Liver (tissue), 9 donors: Measurements from ENCODE around the gene S100A1. TPM values are rescaled to one million over a fixed set of nuclear protein-coding genes. Genes with fewer than 3 reads are reported as not detected.

Source experiments
- DNase-seq: peaks from one replicate; pipeline ENCODE4 v3.0.0-alpha.2; 2017; ENCODE audit warnings: low spot score
- H3K27ac ChIP-seq, 2 donors: one replicate each; pipeline ENCODE4 v1.7.0; 2013; ENCODE audit warnings: inconsistent platforms in 2 of 2, low read length in 2 of 2, control low read depth in 1 of 2, low read depth in 1 of 2, mild to moderate bottlenecking in 1 of 2
- H3K27me3 ChIP-seq, 4 donors: one replicate each; pipeline versions ENCODE4 v1.6.1 to v1.7.0; 2013; ENCODE audit warnings: low read length in 3 of 4, inconsistent platforms in 1 of 4, mild to moderate bottlenecking in 1 of 4, moderate library complexity in 1 of 4; ENCODE audit not compliant: control insufficient read depth in 4 of 4, insufficient read depth in 4 of 4
- H3K36me3 ChIP-seq, 4 donors: one replicate each; pipeline versions ENCODE4 v1.6.1 to v1.7.0; 2013; ENCODE audit warnings: low read length in 3 of 4, mild to moderate bottlenecking in 3 of 4, low read depth in 1 of 4, moderate library complexity in 1 of 4; ENCODE audit not compliant: control insufficient read depth in 4 of 4, insufficient read depth in 3 of 4
- H3K4me1 ChIP-seq, 4 donors: one replicate each; pipeline versions ENCODE4 v1.6.1 to v1.7.0; 2013; ENCODE audit warnings: low read length in 3 of 4, mild to moderate bottlenecking in 3 of 4, moderate library complexity in 1 of 4; ENCODE audit not compliant: control insufficient read depth in 4 of 4, insufficient read depth in 4 of 4
- H3K4me3 ChIP-seq, 3 donors: one replicate each; pipeline versions ENCODE4 v1.6.1 to v1.7.0; 2013; ENCODE audit warnings: low read length in 3 of 3, control low read depth in 1 of 3, low read depth in 1 of 3, mild to moderate bottlenecking in 1 of 3
- H3K9ac ChIP-seq, 2 donors: one replicate each; pipeline ENCODE4 v1.7.0; 2013; ENCODE audit warnings: low read length in 2 of 2, mild to moderate bottlenecking in 2 of 2, moderate library complexity in 2 of 2, control low read depth in 1 of 2, low read depth in 1 of 2
- H3K9me3 ChIP-seq, 4 donors: one replicate each; pipeline versions ENCODE4 v1.6.1 to v1.7.0; 2013; ENCODE audit warnings: low read length in 3 of 4; ENCODE audit not compliant: control insufficient read depth in 4 of 4
- FOXA1 ChIP-seq: IDR thresholded peaks from 2 replicates; pipeline ENCODE4 v1.6.1; 2016; ENCODE audit warnings: antibody characterized with exemption
- FOXA2 ChIP-seq: IDR thresholded peaks from 2 replicates; pipeline ENCODE4 v1.6.1; 2016; ENCODE audit warnings: antibody characterized with exemption
- GABPA ChIP-seq, 2 donors: IDR thresholded peaks in 1 of 2; conservative IDR thresholded peaks in 1 of 2; 2 replicates each; pipeline ENCODE4 v1.6.1; 2016; ENCODE audit warnings: antibody characterized with exemption in 2 of 2, mild to moderate bottlenecking in 1 of 2, moderate library complexity in 1 of 2
- HNF4A ChIP-seq, 2 donors: conservative IDR thresholded peaks; 2 replicates each; pipeline ENCODE4 v1.6.1; 2016; ENCODE audit warnings: antibody characterized with exemption in 2 of 2, mild to moderate bottlenecking in 2 of 2
- HNF4G ChIP-seq: IDR thresholded peaks from 2 replicates; pipeline ENCODE4 v1.6.1; 2016; ENCODE audit warnings: antibody characterized with exemption
- NR2F2 ChIP-seq: IDR thresholded peaks from 2 replicates; pipeline ENCODE4 v1.6.1; 2016; ENCODE audit warnings: antibody characterized with exemption
- RAD21 ChIP-seq, 2 donors: IDR thresholded peaks; 2 replicates each; pipeline ENCODE4 v1.6.1; 2016; ENCODE audit warnings: antibody characterized with exemption in 2 of 2, mild to moderate bottlenecking in 2 of 2
- RXRA ChIP-seq, 2 donors: IDR thresholded peaks; 2 replicates each; pipeline ENCODE4 v1.6.1; 2017 to 2018; ENCODE audit warnings: antibody characterized with exemption in 2 of 2, mild to moderate bottlenecking in 1 of 2
- SP1 ChIP-seq: IDR thresholded peaks from 2 replicates; pipeline ENCODE4 v1.6.1; 2018; ENCODE audit warnings: antibody characterized with exemption, mild to moderate bottlenecking
- TAF1 ChIP-seq: conservative IDR thresholded peaks from 2 replicates; pipeline ENCODE4 v1.6.1; 2016; ENCODE audit warnings: antibody characterized with exemption, mild to moderate bottlenecking
- WGBS: extraction: QIAGEN DNeasy Blood & Tissue Kit; methylation state at CpG from one replicate; pipeline ENCODE4 v1.1.7; 2013; 5-methylcytosine and 5-hydroxymethylcytosine counted together
- polyA plus RNA-seq, 2 donors: library from polyadenylated mRNA; stranded (reverse) in 1 of 2; unstranded in 1 of 2; fragments of 200-250 nt in 1 of 2; fragments of >200 nt in 1 of 2; fragmentation: Nextera tagmentation in 1 of 2; extraction: Ambion mirVana in 1 of 2; gene quantifications; one replicate each; pipeline versions ENCODE4 v1.2.1 to v1.2.3, GENCODE V29; 2013 to 2015
- total RNA-seq, 2 donors: library from RNA; depleted of rRNA; stranded (reverse); fragments of >200 nt; gene quantifications; one replicate each; pipeline ENCODE4 v1.2.3, GENCODE V29; 2014
- TF ChIP-seq, protein P1 (sequence below): fragments of 150-350 bp; IDR thresholded peaks from 2 replicates; pipeline ENCODE4 v1.5.1; 2017; ENCODE audit warnings: improper control_type of control experiment, low read depth, low read length; ENCODE audit not compliant: missing input control
- TF ChIP-seq, protein P2 (sequence below): IDR thresholded peaks from 2 replicates; pipeline ENCODE4 v1.6.1; 2016; ENCODE audit warnings: antibody characterized with exemption
- TF ChIP-seq, protein P3 (sequence below): IDR thresholded peaks from 2 replicates; pipeline ENCODE4 v1.6.1; 2016; ENCODE audit warnings: antibody characterized with exemption
- TF ChIP-seq, protein P4 (sequence below): IDR thresholded peaks from 2 replicates; pipeline ENCODE4 v1.6.1; 2016; ENCODE audit warnings: antibody characterized with exemption, mild to moderate bottlenecking
- TF ChIP-seq, protein P5 (sequence below): IDR thresholded peaks from 2 replicates; pipeline ENCODE4 v1.6.1; 2016; ENCODE audit warnings: antibody characterized with exemption
- donor health status: healthy.
- donor health status: healthy.
- donor health status: healthy.
- donor health status: healthy.
- donor health status: healthy.

Gene S100A1
- total and polyA plus RNA-seq, 4 donors = 0.21 to 0.33 (median 0.29) TPM

DNA sequence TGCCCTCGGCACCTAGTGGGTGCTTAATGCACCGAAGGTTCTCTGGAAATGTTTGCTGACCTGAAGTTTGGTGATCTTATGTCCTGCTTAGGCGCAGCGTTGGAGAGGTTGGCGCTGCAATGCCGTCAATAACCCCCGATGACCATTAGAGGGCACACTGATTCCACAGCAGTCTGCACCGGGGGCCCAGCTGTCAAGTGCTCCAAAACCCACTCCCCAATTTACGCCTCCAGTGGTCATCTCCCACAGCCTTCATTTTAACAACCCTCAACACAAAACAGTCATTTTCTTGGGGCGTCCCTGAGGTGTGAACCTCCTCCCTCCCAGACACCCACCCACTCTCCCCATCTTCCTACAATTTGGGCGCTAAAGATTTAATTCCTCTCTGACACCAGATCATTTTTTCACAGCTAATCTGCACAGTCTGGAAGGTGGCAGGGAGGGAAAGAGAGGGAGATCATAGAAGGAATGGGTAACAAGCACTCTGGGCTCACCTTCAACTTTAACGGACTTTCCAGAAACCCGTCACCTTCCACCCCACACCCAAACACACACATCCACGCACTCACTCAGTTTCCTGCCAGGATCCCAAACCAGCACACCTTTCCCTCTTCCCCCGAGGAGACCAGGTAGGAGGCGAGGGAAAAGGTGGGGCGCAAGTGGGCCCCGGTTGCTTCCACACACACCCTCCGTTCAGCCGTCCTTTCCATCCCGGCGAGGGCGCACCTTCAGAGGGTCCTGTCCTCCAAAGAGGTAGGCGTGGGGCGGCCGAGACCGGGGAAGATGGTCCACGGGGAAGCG is 49.7 kb downstream of the S100A1 start:
- TF ChIP-seq FOXA1 (no peak), RXRA (IDR thresholded peaks at IDR 0.05) (no peak), RAD21 (IDR thresholded peaks at IDR 0.05) (peak; percentile 89 to 93)
- TF ChIP-seq, protein P1, sequence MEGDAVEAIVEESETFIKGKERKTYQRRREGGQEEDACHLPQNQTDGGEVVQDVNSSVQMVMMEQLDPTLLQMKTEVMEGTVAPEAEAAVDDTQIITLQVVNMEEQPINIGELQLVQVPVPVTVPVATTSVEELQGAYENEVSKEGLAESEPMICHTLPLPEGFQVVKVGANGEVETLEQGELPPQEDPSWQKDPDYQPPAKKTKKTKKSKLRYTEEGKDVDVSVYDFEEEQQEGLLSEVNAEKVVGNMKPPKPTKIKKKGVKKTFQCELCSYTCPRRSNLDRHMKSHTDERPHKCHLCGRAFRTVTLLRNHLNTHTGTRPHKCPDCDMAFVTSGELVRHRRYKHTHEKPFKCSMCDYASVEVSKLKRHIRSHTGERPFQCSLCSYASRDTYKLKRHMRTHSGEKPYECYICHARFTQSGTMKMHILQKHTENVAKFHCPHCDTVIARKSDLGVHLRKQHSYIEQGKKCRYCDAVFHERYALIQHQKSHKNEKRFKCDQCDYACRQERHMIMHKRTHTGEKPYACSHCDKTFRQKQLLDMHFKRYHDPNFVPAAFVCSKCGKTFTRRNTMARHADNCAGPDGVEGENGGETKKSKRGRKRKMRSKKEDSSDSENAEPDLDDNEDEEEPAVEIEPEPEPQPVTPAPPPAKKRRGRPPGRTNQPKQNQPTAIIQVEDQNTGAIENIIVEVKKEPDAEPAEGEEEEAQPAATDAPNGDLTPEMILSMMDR = peak; percentile 88
- TF ChIP-seq, protein P2, sequence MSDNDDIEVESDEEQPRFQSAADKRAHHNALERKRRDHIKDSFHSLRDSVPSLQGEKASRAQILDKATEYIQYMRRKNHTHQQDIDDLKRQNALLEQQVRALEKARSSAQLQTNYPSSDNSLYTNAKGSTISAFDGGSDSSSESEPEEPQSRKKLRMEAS = no peak
- 5% methylated on average over 29 of the region's 29 CpGs for WGBS
- DNase-seq = peak; percentile 63
- H3K9ac ChIP-seq = peak overlapping the region in 1 of 2 donors; percentile 12
- H3K36me3 ChIP-seq = no peaks in the 10 kb centered on the region
- no peaks in the 10 kb centered on the region for H3K27me3 ChIP-seq
- H3K4me3 ChIP-seq = peak overlapping the region in 2 of 3 donors; percentile 22 to 59
- H3K27ac ChIP-seq = peak overlapping the region in 1 of 2 donors; percentile 11
- peaks cover 8 to 24% (median 20%) of the 10 kb centered on the region in 4 donors for H3K4me1 ChIP-seq
- no peaks in the 10 kb centered on the region for H3K9me3 ChIP-seq

DNA sequence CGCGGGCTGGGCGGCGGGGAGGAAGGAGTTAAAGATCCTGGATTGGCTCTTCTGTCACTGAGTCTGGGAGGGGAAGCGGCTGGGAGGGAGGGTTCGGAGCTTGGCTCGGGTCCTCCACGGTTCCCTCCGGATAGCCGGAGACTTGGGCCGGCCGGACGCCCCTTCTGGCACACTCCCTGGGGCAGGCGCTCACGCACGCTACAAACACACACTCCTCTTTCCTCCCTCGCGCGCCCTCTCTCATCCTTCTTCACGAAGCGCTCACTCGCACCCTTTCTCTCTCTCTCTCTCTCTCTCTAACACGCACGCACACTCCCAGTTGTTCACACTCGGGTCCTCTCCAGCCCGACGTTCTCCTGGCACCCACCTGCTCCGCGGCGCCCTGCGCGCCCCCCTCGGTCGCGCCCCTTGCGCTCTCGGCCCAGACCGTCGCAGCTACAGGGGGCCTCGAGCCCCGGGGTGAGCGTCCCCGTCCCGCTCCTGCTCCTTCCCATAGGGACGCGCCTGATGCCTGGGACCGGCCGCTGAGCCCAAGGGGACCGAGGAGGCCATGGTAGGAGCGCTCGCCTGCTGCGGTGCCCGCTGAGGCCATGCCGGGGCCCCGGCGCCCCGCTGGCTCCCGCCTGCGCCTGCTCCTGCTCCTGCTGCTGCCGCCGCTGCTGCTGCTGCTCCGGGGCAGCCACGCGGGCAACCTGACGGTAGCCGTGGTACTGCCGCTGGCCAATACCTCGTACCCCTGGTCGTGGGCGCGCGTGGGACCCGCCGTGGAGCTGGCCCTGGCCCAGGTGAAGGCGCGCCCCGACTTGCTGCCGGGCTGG is 50.5 kb downstream of the S100A1 start, which contains the start of gene NPR1:
NPR1 (plus strand) TSS at position 170 of the 818 bp plus-strand sequence; CDS start at position 591, 421 bp downstream.
- H3K27me3 ChIP-seq = no peaks in the 10 kb centered on the region
- 2% methylated on average over 78 of the region's 78 CpGs for WGBS
- no peaks in the 10 kb centered on the region for H3K36me3 ChIP-seq
- H3K4me3 ChIP-seq = peak within 1 kb of the TSS in 2 of 3 donors; percentile 22 to 59
- no peak for DNase-seq
- peaks cover 8 to 24% (median 20%) of the 10 kb centered on the region in 4 donors for H3K4me1 ChIP-seq
- H3K9ac ChIP-seq = peak within 1 kb of the TSS in 1 of 2 donors; percentile 12
- TF ChIP-seq FOXA1 (no peak), RXRA (IDR thresholded peaks at IDR 0.05) (no peak), GABPA (IDR thresholded peaks at IDR 0.05 in 1 of 2, conservative IDR thresholded peaks at IDR 0.05 in 1 of 2) (no peak), HNF4G (no peak), TAF1 (no peak), SP1 (no peak), HNF4A (conservative IDR thresholded peaks at IDR 0.05) (no peak), FOXA2 (no peak), RAD21 (IDR thresholded peaks at IDR 0.05) (no peak), NR2F2 (no peak)
- TF ChIP-seq, protein P3, sequence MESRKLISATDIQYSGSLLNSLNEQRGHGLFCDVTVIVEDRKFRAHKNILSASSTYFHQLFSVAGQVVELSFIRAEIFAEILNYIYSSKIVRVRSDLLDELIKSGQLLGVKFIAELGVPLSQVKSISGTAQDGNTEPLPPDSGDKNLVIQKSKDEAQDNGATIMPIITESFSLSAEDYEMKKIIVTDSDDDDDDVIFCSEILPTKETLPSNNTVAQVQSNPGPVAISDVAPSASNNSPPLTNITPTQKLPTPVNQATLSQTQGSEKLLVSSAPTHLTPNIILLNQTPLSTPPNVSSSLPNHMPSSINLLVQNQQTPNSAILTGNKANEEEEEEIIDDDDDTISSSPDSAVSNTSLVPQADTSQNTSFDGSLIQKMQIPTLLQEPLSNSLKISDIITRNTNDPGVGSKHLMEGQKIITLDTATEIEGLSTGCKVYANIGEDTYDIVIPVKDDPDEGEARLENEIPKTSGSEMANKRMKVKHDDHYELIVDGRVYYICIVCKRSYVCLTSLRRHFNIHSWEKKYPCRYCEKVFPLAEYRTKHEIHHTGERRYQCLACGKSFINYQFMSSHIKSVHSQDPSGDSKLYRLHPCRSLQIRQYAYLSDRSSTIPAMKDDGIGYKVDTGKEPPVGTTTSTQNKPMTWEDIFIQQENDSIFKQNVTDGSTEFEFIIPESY = no peak
- TF ChIP-seq, protein P4, sequence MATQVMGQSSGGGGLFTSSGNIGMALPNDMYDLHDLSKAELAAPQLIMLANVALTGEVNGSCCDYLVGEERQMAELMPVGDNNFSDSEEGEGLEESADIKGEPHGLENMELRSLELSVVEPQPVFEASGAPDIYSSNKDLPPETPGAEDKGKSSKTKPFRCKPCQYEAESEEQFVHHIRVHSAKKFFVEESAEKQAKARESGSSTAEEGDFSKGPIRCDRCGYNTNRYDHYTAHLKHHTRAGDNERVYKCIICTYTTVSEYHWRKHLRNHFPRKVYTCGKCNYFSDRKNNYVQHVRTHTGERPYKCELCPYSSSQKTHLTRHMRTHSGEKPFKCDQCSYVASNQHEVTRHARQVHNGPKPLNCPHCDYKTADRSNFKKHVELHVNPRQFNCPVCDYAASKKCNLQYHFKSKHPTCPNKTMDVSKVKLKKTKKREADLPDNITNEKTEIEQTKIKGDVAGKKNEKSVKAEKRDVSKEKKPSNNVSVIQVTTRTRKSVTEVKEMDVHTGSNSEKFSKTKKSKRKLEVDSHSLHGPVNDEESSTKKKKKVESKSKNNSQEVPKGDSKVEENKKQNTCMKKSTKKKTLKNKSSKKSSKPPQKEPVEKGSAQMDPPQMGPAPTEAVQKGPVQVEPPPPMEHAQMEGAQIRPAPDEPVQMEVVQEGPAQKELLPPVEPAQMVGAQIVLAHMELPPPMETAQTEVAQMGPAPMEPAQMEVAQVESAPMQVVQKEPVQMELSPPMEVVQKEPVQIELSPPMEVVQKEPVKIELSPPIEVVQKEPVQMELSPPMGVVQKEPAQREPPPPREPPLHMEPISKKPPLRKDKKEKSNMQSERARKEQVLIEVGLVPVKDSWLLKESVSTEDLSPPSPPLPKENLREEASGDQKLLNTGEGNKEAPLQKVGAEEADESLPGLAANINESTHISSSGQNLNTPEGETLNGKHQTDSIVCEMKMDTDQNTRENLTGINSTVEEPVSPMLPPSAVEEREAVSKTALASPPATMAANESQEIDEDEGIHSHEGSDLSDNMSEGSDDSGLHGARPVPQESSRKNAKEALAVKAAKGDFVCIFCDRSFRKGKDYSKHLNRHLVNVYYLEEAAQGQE = no peak
- TF ChIP-seq, protein P5, sequence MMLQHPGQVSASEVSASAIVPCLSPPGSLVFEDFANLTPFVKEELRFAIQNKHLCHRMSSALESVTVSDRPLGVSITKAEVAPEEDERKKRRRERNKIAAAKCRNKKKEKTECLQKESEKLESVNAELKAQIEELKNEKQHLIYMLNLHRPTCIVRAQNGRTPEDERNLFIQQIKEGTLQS = no peak
- TF ChIP-seq, protein P1 = no peak
- TF ChIP-seq, protein P2 = no peak
- H3K27ac ChIP-seq = peak within 1 kb of the TSS in 1 of 2 donors; percentile 11
- H3K9me3 ChIP-seq = no peaks in the 10 kb centered on the region
